HG03439 (cell line): ENCODE measurements around the gene FEM1B.

ENCODE experiments used
- ATAC-seq: cut with Tn5 transposase; IDR thresholded peaks from one replicate; pipeline ENCODE4 v1.9.1; 2021; ENCODE audit warnings: mild to moderate bottlenecking, moderate library complexity; ENCODE audit not compliant: unreplicated experiment

The FEM1B gene

GRCh38 chr15:68305420-68305871 lies 27.9 kb downstream of the FEM1B start:
- no peak for ATAC-seq

GRCh38 chr15:68307131-68307928 lies 29.8 kb downstream of the FEM1B start:
- ATAC-seq = no peak

- ATAC-seq = no peak
These were observed 31.5 kb downstream of the FEM1B start for GRCh38 chr15:68309024-68309423.

GRCh38 chr15:68310178-68310803 lies 32.7 kb downstream of the FEM1B start:
- ATAC-seq = no peak

GRCh38 chr15:68310804-68311463 lies 33.4 kb downstream of the FEM1B start:
- no peak for ATAC-seq

- no peak for ATAC-seq
These were observed 33.9 kb downstream of the FEM1B start for GRCh38 chr15:68311464-68311835.

- no peak for ATAC-seq
These were observed 34.5 kb downstream of the FEM1B start for GRCh38 chr15:68311859-68312557.

- ATAC-seq = no peak
These were observed 35.2 kb downstream of the FEM1B start for GRCh38 chr15:68312701-68313204.

- ATAC-seq = no peak
These were observed 36.2 kb downstream of the FEM1B start for GRCh38 chr15:68313501-68314410.

- no peak for ATAC-seq
These were observed 37.0 kb downstream of the FEM1B start for GRCh38 chr15:68314563-68314962.

- no peak for ATAC-seq
These were observed 37.5 kb downstream of the FEM1B start for GRCh38 chr15:68315035-68315434.

- no peak for ATAC-seq
These were observed 38.0 kb downstream of the FEM1B start for GRCh38 chr15:68315495-68316031.

- no peak for ATAC-seq
These were observed 38.7 kb downstream of the FEM1B start for GRCh38 chr15:68316061-68316804.

GRCh38 chr15:68317281-68318007 lies 39.9 kb downstream of the FEM1B start:
- no peak for ATAC-seq

GRCh38 chr15:68318008-68318835 lies 40.7 kb downstream of the FEM1B start:
- no peak for ATAC-seq

GRCh38 chr15:68318931-68319909 lies 41.7 kb downstream of the FEM1B start:
- no peak for ATAC-seq
